H9 (cell line): ENCODE results near the gene C19orf73. TPM values are rescaled to one million over a fixed set of nuclear protein-coding genes. Genes with fewer than 3 reads are reported as not detected.

Source experiments
- DNase-seq: peaks from one replicate; pipeline ENCODE4 v3.0.0-alpha.2; 2017
- H2AFZ ChIP-seq: one replicate; pipeline ENCODE4 v1.6.1; 2013; ENCODE audit warnings: mild to moderate bottlenecking, low read length, control low read depth, moderate library complexity
- H2AK5ac ChIP-seq: 2 replicates; pipeline ENCODE4 v1.6.1; 2013; ENCODE audit warnings: low read length, control low read depth, mixed read lengths; ENCODE audit not compliant: insufficient read length
- H2BK120ac ChIP-seq: one replicate; pipeline ENCODE4 v1.6.1; 2013; ENCODE audit warnings: low read depth, mild to moderate bottlenecking, low read length, control low read depth, inconsistent platforms; ENCODE audit not compliant: poor library complexity, severe bottlenecking
- H2BK12ac ChIP-seq: 2 replicates; pipeline ENCODE4 v1.6.1; 2013; ENCODE audit warnings: low read length, control low read depth, mixed read lengths, low read depth; ENCODE audit not compliant: insufficient read length
- H2BK15ac ChIP-seq: 2 replicates; pipeline ENCODE4 v1.6.1; 2013; ENCODE audit warnings: low read depth, low read length, control low read depth
- H2BK20ac ChIP-seq: one replicate; pipeline ENCODE4 v1.6.1; 2013; ENCODE audit warnings: low read depth, mild to moderate bottlenecking, low read length, control low read depth, inconsistent platforms; ENCODE audit not compliant: poor library complexity, severe bottlenecking
- H2BK5ac ChIP-seq: 2 replicates; pipeline ENCODE4 v1.6.1; 2013; ENCODE audit warnings: low read length, control low read depth, mixed read lengths; ENCODE audit not compliant: insufficient read length
- H3K14ac ChIP-seq: 2 replicates; pipeline ENCODE4 v1.6.1; 2013; ENCODE audit warnings: low read length, control low read depth; ENCODE audit not compliant: insufficient read depth
- H3K18ac ChIP-seq: 2 replicates; pipeline ENCODE4 v1.6.1; 2013; ENCODE audit warnings: low read depth, mild to moderate bottlenecking, mixed read lengths, low read length, control low read depth; ENCODE audit not compliant: insufficient read length
- H3K23ac ChIP-seq: 2 replicates; pipeline ENCODE4 v1.6.1; 2013; ENCODE audit warnings: low read length, control low read depth, mixed read lengths, low read depth; ENCODE audit not compliant: insufficient read length
- H3K23me2 ChIP-seq: 2 replicates; pipeline ENCODE4 v1.6.1; 2013; ENCODE audit warnings: low read depth, mild to moderate bottlenecking, mixed read lengths, low read length, control low read depth; ENCODE audit not compliant: insufficient read length, poor library complexity, severe bottlenecking
- H3K27ac ChIP-seq: 2 replicates; pipeline ENCODE4 v1.5.1; 2013; ENCODE audit warnings: low read length, control low read depth, mixed read lengths, low read depth; ENCODE audit not compliant: insufficient read length
- H3K27me3 ChIP-seq: 2 replicates; pipeline ENCODE4 v1.6.1; 2013; ENCODE audit warnings: low read length, control low read depth, inconsistent platforms; ENCODE audit not compliant: insufficient read depth
- H3K4ac ChIP-seq: 2 replicates; pipeline ENCODE4 v1.6.1; 2013; ENCODE audit warnings: low read depth, mild to moderate bottlenecking, control low read depth, inconsistent platforms, low read length, moderate library complexity
- H3K4me1 ChIP-seq: 2 replicates; pipeline ENCODE4 v1.6.1; 2013; ENCODE audit warnings: low read length, control low read depth, inconsistent platforms; ENCODE audit not compliant: insufficient read depth
- H3K4me2 ChIP-seq: 2 replicates; pipeline ENCODE4 v1.6.1; 2013; ENCODE audit warnings: low read length, control low read depth, mixed read lengths; ENCODE audit not compliant: insufficient read length, insufficient read depth
- H3K56ac ChIP-seq: 2 replicates; pipeline ENCODE4 v1.6.1; 2013; ENCODE audit warnings: low read depth, mild to moderate bottlenecking, mixed read lengths, low read length, control low read depth; ENCODE audit not compliant: insufficient read length
- H3K79me1 ChIP-seq: 2 replicates; pipeline ENCODE4 v1.6.1; 2013; ENCODE audit warnings: low read depth, mild to moderate bottlenecking, moderate library complexity, low read length, control low read depth, inconsistent platforms; ENCODE audit not compliant: insufficient read depth, poor library complexity, severe bottlenecking
- H3K79me2 ChIP-seq: 2 replicates; pipeline ENCODE4 v1.6.1; 2013; ENCODE audit warnings: low read length, control low read depth, inconsistent platforms; ENCODE audit not compliant: insufficient read depth
- H3K9ac ChIP-seq: 2 replicates; pipeline ENCODE4 v1.6.1; 2013; ENCODE audit warnings: low read length, control low read depth, mixed read lengths; ENCODE audit not compliant: insufficient read length; ENCODE audit errors: extremely low read depth
- H3K9me3 ChIP-seq: one replicate; pipeline ENCODE4 v1.6.1; 2013; ENCODE audit warnings: low read depth, low read length, inconsistent platforms; ENCODE audit not compliant: control insufficient read depth
- H3T11ph ChIP-seq: one replicate; pipeline ENCODE4 v1.6.1; 2013; ENCODE audit warnings: mild to moderate bottlenecking, low read length, control low read depth, inconsistent platforms
- H4K20me1 ChIP-seq: one replicate; pipeline ENCODE4 v1.6.1; 2013; ENCODE audit not compliant: control insufficient read depth, insufficient read length, insufficient read depth
- H4K5ac ChIP-seq: 2 replicates; pipeline ENCODE4 v1.6.1; 2013; ENCODE audit warnings: low read depth, mild to moderate bottlenecking, mixed read lengths, low read length, control low read depth; ENCODE audit not compliant: insufficient read length
- H4K8ac ChIP-seq: replicated peaks from 2 replicates; pipeline ENCODE4 v1.6.1; 2013; ENCODE audit warnings: low read length, control low read depth, mixed read lengths, low read depth; ENCODE audit not compliant: insufficient read length
- H4K91ac ChIP-seq: 2 replicates; pipeline ENCODE4 v1.6.1; 2013; ENCODE audit warnings: low read depth, mild to moderate bottlenecking, moderate library complexity, mixed read lengths, low read length, control low read depth; ENCODE audit not compliant: insufficient read length
- H3K27ac Mint-ChIP-seq, 3 experiments: 2 replicates in 2 of 3; 3 replicates in 1 of 3; pipeline ENCODE4 v1.8.0; 2020 to 2021; ENCODE audit warnings: mixed read lengths in 3 of 3, mild to moderate bottlenecking in 1 of 3, moderate library complexity in 1 of 3
- H3K27me3 Mint-ChIP-seq: 2 replicates; pipeline ENCODE4 v1.8.0; 2021; ENCODE audit warnings: low read depth, mild to moderate bottlenecking, moderate library complexity, mixed read lengths
- H3K36me3 Mint-ChIP-seq, 3 experiments: 2 replicates in 2 of 3; 3 replicates in 1 of 3; pipeline ENCODE4 v1.8.0; 2020 to 2021; ENCODE audit warnings: low read depth in 3 of 3, mixed read lengths in 3 of 3; ENCODE audit not compliant: insufficient read depth in 1 of 3
- H3K4me1 Mint-ChIP-seq, 2 experiments: 2 replicates each; pipeline ENCODE4 v1.8.0; 2020; ENCODE audit warnings: mixed read lengths in 2 of 2
- H3K4me3 Mint-ChIP-seq, 2 experiments: 2 replicates in 1 of 2; 3 replicates in 1 of 2; pipeline ENCODE4 v1.8.0; 2020 to 2021; ENCODE audit warnings: mild to moderate bottlenecking in 2 of 2, mixed read lengths in 2 of 2, moderate library complexity in 1 of 2
- H3K9me3 Mint-ChIP-seq, 2 experiments: 2 replicates in 1 of 2; 3 replicates in 1 of 2; pipeline ENCODE4 v1.8.0; 2020; ENCODE audit warnings: mild to moderate bottlenecking in 2 of 2, mixed read lengths in 2 of 2, moderate library complexity in 1 of 2
- WGBS: extraction: QIAGEN DNeasy Blood & Tissue Kit; methylation state at CpG from one replicate; pipeline ENCODE4 v1.1.7; 2013; ENCODE audit warnings: missing lambda C conversion rate, low lambda C conversion rate, mixed read lengths; ENCODE audit not compliant: insufficient read length; ENCODE audit errors: extremely low coverage; 5-methylcytosine and 5-hydroxymethylcytosine counted together
- total RNA-seq: library from RNA; stranded (reverse); gene quantifications from 2 replicates; pipeline ENCODE4 v1.2.1, GENCODE V29; 2021
- TF ChIP-seq, protein P1 (sequence below): fragments of 200-600 bp; sonication (generic); conservative IDR thresholded peaks from 3 replicates; pipeline ENCODE4 v1.8.0; 2021; ENCODE audit warnings: antibody characterized with exemption, mild to moderate bottlenecking

C19orf73 gene
- total RNA-seq, 1 experiment from 2014 or later: 1.1 TPM

DNA sequence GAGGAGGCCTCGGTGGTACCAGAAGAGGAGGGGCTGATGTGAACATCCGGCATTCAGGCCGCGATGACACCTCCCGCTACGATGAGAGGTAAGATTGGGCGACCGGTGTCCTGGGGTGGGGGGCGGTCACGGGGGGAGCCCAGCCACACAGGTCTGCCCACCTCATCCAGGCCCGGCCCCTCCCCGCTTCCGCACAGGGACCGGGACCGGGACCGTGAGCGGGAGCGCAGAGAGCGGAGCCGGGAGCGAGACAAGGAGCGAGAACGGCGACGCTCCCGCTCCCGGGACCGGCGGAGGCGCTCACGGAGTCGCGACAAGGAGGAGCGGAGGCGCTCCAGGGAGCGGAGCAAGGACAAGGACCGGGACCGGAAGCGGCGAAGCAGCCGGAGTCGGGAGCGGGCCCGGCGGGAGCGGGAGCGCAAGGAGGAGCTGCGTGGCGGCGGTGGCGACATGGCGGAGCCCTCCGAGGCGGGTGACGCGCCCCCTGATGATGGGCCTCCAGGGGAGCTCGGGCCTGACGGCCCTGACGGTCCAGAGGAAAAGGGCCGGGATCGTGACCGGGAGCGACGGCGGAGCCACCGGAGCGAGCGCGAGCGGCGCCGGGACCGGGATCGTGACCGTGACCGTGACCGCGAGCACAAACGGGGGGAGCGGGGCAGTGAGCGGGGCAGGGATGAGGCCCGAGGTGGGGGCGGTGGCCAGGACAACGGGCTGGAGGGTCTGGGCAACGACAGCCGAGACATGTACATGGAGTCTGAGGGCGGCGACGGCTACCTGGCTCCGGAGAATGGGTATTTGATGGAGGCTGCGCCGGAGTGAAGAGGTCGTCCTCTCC is 11.1 kb downstream of the C19orf73 start:
- no peaks in the 10 kb centered on the region for H3K79me1 ChIP-seq
- no peak overlapping the region for H2BK12ac ChIP-seq
- WGBS: no CpG with 5 or more reads among the region's 93 CpGs
- no peak overlapping the region for H3K23ac ChIP-seq
- H3K4ac ChIP-seq: no peak overlapping the region
- H3K9me3 Mint-ChIP-seq: peaks cover 0 to 2% of the 10 kb centered on the region in 2 experiments; a peak in 2 of 5 replicates
- no peaks in the 10 kb centered on the region for H4K20me1 ChIP-seq
- no peak overlapping the region for H3K27ac ChIP-seq
- DNase-seq: no peak
- no peaks in the 10 kb centered on the region for H3K4me1 ChIP-seq
- no peak overlapping the region for H4K5ac ChIP-seq
- H2BK15ac ChIP-seq: no peak overlapping the region
- no peak overlapping the region for H3T11ph ChIP-seq
- no peaks in the 10 kb centered on the region for H3K9me3 ChIP-seq
- H3K23me2 ChIP-seq: no peaks in the 10 kb centered on the region
- no peak overlapping the region for H2BK20ac ChIP-seq
- H2BK5ac ChIP-seq: no peak overlapping the region
- peaks cover 38 to 59% (median 55%) of the 10 kb centered on the region in 3 experiments for H3K36me3 Mint-ChIP-seq
- H3K4me3 Mint-ChIP-seq: no peak overlapping the region
- H4K91ac ChIP-seq: no peak overlapping the region
- no peaks in the 10 kb centered on the region for H3K27me3 ChIP-seq
- H4K8ac ChIP-seq: no peak overlapping the region
- peaks cover 6 to 21% of the 10 kb centered on the region in 2 experiments for H3K4me1 Mint-ChIP-seq
- H3K79me2 ChIP-seq: no peaks in the 10 kb centered on the region
- H3K9ac ChIP-seq: no peak overlapping the region
- H3K14ac ChIP-seq: no peak overlapping the region
- TF ChIP-seq, protein P1, sequence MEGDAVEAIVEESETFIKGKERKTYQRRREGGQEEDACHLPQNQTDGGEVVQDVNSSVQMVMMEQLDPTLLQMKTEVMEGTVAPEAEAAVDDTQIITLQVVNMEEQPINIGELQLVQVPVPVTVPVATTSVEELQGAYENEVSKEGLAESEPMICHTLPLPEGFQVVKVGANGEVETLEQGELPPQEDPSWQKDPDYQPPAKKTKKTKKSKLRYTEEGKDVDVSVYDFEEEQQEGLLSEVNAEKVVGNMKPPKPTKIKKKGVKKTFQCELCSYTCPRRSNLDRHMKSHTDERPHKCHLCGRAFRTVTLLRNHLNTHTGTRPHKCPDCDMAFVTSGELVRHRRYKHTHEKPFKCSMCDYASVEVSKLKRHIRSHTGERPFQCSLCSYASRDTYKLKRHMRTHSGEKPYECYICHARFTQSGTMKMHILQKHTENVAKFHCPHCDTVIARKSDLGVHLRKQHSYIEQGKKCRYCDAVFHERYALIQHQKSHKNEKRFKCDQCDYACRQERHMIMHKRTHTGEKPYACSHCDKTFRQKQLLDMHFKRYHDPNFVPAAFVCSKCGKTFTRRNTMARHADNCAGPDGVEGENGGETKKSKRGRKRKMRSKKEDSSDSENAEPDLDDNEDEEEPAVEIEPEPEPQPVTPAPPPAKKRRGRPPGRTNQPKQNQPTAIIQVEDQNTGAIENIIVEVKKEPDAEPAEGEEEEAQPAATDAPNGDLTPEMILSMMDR: no peak
- no peak overlapping the region for H2AK5ac ChIP-seq
- no peak overlapping the region for H2AFZ ChIP-seq
- H3K27me3 Mint-ChIP-seq: peaks cover 1% of the 10 kb centered on the region
- H2BK120ac ChIP-seq: no peak overlapping the region
- no peak overlapping the region for H3K18ac ChIP-seq
- no peak overlapping the region for H3K4me2 ChIP-seq
- H3K56ac ChIP-seq: no peak overlapping the region
- H3K27ac Mint-ChIP-seq: peak overlapping the region in 1 of 3 experiments; percentile 87; a peak in 2 of 7 replicates
